ENCODE measurements around the gene IL12RB1. TPM values are rescaled to one million over a fixed set of nuclear protein-coding genes. Genes with fewer than 3 reads are reported as not detected.

The IL12RB1 gene
- polyA plus RNA-seq, 10 donors, result 0.10 to 1.6 (median 0.39) TPM

GRCh38 chr19:18009412-18010066 lies 77.2 kb downstream of the IL12RB1 start:
- no peak for DNase-seq

Other genes with a start within 250 kb of the IL12RB1 start
- 1 to 10 TPM; 1.1 to 5.9 (median 2.1) TPM for gene JAK3, start 239.0 kb downstream of the IL12RB1 start, polyA plus RNA-seq (ENCODE audit: insufficient read length in 10 of 10)
- 1,000 to 10,000 TPM; 1,678 to 3,130 (median 2,192) TPM for gene RPL18A, start 227.0 kb downstream of the IL12RB1 start, polyA plus RNA-seq (ENCODE audit: insufficient read length in 10 of 10)
- under 1 TPM in 4 of 10 donors, not detected in 6; 0.06 to 0.11 (median 0.10) TPM for gene SLC5A5, start 215.0 kb downstream of the IL12RB1 start, polyA plus RNA-seq (ENCODE audit: insufficient read length in 10 of 10)
- 10 to 100 TPM; 39.1 to 76.0 (median 46.1) TPM for gene CCDC124, start 153.9 kb downstream of the IL12RB1 start, polyA plus RNA-seq (ENCODE audit: insufficient read length in 10 of 10)
- gene KCNN1, start 119.8 kb downstream of the IL12RB1 start, polyA plus RNA-seq (ENCODE audit: insufficient read length in 10 of 10), result 1 to 10 TPM in 6 of 10 donors, under 1 TPM in 4; 0.43 to 3.4 (median 1.3) TPM
- 1 to 10 TPM; 3.6 to 5.9 (median 4.7) TPM for gene ARRDC2, start 78.8 kb downstream of the IL12RB1 start, polyA plus RNA-seq (ENCODE audit: insufficient read length in 10 of 10)
- gene MAST3, start 10.8 kb upstream of the IL12RB1 start, polyA plus RNA-seq (ENCODE audit: insufficient read length in 10 of 10), result 10 to 100 TPM in 1 of 10 donors, 1 to 10 TPM in 9; 5.7 to 13.6 (median 8.8) TPM
- 10 to 100 TPM; 35.8 to 49.1 (median 43.4) TPM for gene PIK3R2, start 66.2 kb upstream of the IL12RB1 start, polyA plus RNA-seq (ENCODE audit: insufficient read length in 10 of 10)
- gene IFI30, start 86.9 kb upstream of the IL12RB1 start, polyA plus RNA-seq (ENCODE audit: insufficient read length in 10 of 10), result 1 to 10 TPM in 4 of 10 donors, under 1 TPM in 3, not detected in 3; 0.50 to 1.8 (median 1.1) TPM
- 1 to 10 TPM; 4.3 to 7.6 (median 5.2) TPM for gene MPV17L2, start 106.3 kb upstream of the IL12RB1 start, polyA plus RNA-seq (ENCODE audit: insufficient read length in 10 of 10)
- 1 to 10 TPM; 2.4 to 4.3 (median 3.7) TPM for gene RAB3A, start 117.1 kb upstream of the IL12RB1 start, polyA plus RNA-seq (ENCODE audit: insufficient read length in 10 of 10)
- 1 to 10 TPM in 9 of 10 donors, under 1 TPM in 1; 0.99 to 5.0 (median 2.7) TPM for gene PDE4C, start 139.5 kb upstream of the IL12RB1 start, polyA plus RNA-seq (ENCODE audit: insufficient read length in 10 of 10)
- gene IQCN, start 187.5 kb upstream of the IL12RB1 start, polyA plus RNA-seq (ENCODE audit: insufficient read length in 10 of 10), result 1 to 10 TPM; 1.5 to 5.5 (median 3.0) TPM
- 100 to 1,000 TPM in 7 of 10 donors, 10 to 100 TPM in 3; 78.2 to 184 (median 137) TPM for gene JUND, start 194.7 kb upstream of the IL12RB1 start, polyA plus RNA-seq (ENCODE audit: insufficient read length in 10 of 10)
- gene LSM4, start 236.1 kb upstream of the IL12RB1 start, polyA plus RNA-seq (ENCODE audit: insufficient read length in 10 of 10), result 100 to 1,000 TPM in 1 of 10 donors, 10 to 100 TPM in 9; 65.1 to 100 (median 78.1) TPM